A549 (cell line): ENCODE results near the gene XRRA1. TPM values are rescaled to one million over a fixed set of nuclear protein-coding genes. Genes with fewer than 3 reads are reported as not detected.

Experiments used
- ATAC-seq, 2 experiments: fragments of 200-7000 bp in 1 of 2; fragments of >200 bp in 1 of 2; cut with Nextera tagmentation in 1 of 2; cut with Tn5 transposase in 1 of 2; 3 replicates each; pipeline versions ENCODE4 v1.8.0 to v1.9.1; 2018 to 2020; ENCODE audit warnings: mild to moderate bottlenecking in 1 of 2, moderate library complexity in 1 of 2
- CTCF ChIA-PET: fragments of 300-600 bp; sonication (Branson Sonifier 250); formaldehyde crosslinking; extraction: SDS; loops from one replicate; lab custom pipeline; 2021; ENCODE audit warnings: antibody characterized with exemption, inconsistent platforms; lab: Yijun Ruan, JAX
- POLR2A ChIA-PET: fragments of 350-600 bp; formaldehyde crosslinking; extraction: SDS; loops from one replicate; lab custom pipeline; 2021; ENCODE audit warnings: antibody characterized with exemption, inconsistent platforms; lab: Yijun Ruan, JAX
- DNase-seq, 2 experiments: peaks; one replicate each; pipeline versions ENCODE4 v3.0.0 to v3.0.0-alpha.2; 2011 to 2016; ENCODE audit warnings: low read depth in 1 of 2, low spot score in 1 of 2
- FAIRE-seq: peaks from 2 replicates; lab custom pipeline; 2011; peaks lifted over from hg19 to GRCh38; lab: Jason Lieb, UNC
- H3K27ac ChIP-seq, 2 experiments: fragments of >200 bp; sonication (Bioruptor Twin); formaldehyde crosslinking; 3 replicates each; pipeline ENCODE4 v1.5.1; 2016 to 2017
- H3K4me1 ChIP-seq: fragments of >200 bp; sonication (Bioruptor Twin); formaldehyde crosslinking; 3 replicates; pipeline ENCODE4 v1.6.1; 2016
- H3K4me2 ChIP-seq: fragments of >200 bp; sonication (Bioruptor Twin); formaldehyde crosslinking; 3 replicates; pipeline ENCODE4 v1.6.1; 2016
- H3K4me3 ChIP-seq: fragments of >200 bp; sonication (Bioruptor Twin); formaldehyde crosslinking; 3 replicates; pipeline ENCODE4 v1.5.1; 2016
- H3K9me3 ChIP-seq: fragments of >200 bp; sonication (Bioruptor Twin); formaldehyde crosslinking; 3 replicates; pipeline ENCODE4 v1.6.1; 2016
- ATOH8 ChIP-seq: fragments of 250-450 bp; sonication (Bioruptor Pico); IDR thresholded peaks from 2 replicates; pipeline ENCODE4 v1.5.0; 2020; ENCODE audit warnings: low read depth, mild to moderate bottlenecking, moderate library complexity
- BHLHE40 ChIP-seq: IDR thresholded peaks from 2 replicates; pipeline ENCODE4 v1.6.1; 2012; ENCODE audit warnings: low read depth, low read length, inconsistent platforms
- CBX2 ChIP-seq: fragments of 200-600 bp; sonication (generic); IDR thresholded peaks from 2 replicates; pipeline ENCODE4 v1.6.1; 2016; ENCODE audit warnings: low read depth, mild to moderate bottlenecking, borderline replicate concordance
- CHD2 ChIP-seq: fragments of 150-350 bp; IDR thresholded peaks from 2 replicates; pipeline ENCODE4 v1.6.1; 2014; ENCODE audit warnings: low read length; ENCODE audit not compliant: partially characterized antibody
- CHD4 ChIP-seq: fragments of 200-600 bp; sonication (generic); IDR thresholded peaks from 2 replicates; pipeline ENCODE4 v1.6.1; 2016; ENCODE audit warnings: antibody characterized with exemption, mild to moderate bottlenecking, borderline replicate concordance
- CTCF ChIP-seq: fragments of >200 bp; sonication (Bioruptor Twin); formaldehyde crosslinking; IDR thresholded peaks from 3 replicates; pipeline ENCODE4 v1.5.1; 2016
- EHMT2 ChIP-seq: fragments of 200-600 bp; sonication (generic); IDR thresholded peaks from 2 replicates; pipeline ENCODE4 v1.6.1; 2016; ENCODE audit warnings: antibody characterized with exemption, low read depth, mild to moderate bottlenecking, moderate library complexity
- ELK1 ChIP-seq: fragments of 150-350 bp; IDR thresholded peaks from 2 replicates; pipeline ENCODE4 v1.6.1; 2014; ENCODE audit warnings: low read depth, mild to moderate bottlenecking, low read length
- EP300 ChIP-seq, 2 experiments: fragments of >200 bp; sonication (Bioruptor Twin); formaldehyde crosslinking; IDR thresholded peaks; 2 replicates in 1 of 2; 3 replicates in 1 of 2; pipeline ENCODE4 v1.6.1; 2016 to 2017
- ESRRA ChIP-seq: fragments of 150-350 bp; IDR thresholded peaks from 2 replicates; pipeline ENCODE4 v1.6.1; 2014; ENCODE audit warnings: mild to moderate bottlenecking, low read length, borderline replicate concordance
- FOXS1 ChIP-seq: fragments of 250-450 bp; sonication (Bioruptor Pico); IDR thresholded peaks from 2 replicates; pipeline ENCODE4 v1.5.0; 2020; ENCODE audit warnings: mild to moderate bottlenecking, moderate library complexity
- HES2 ChIP-seq: fragments of >200 bp; sonication (Bioruptor Twin); formaldehyde crosslinking; IDR thresholded peaks from 2 replicates; pipeline ENCODE4 v1.6.1; 2016
- HEYL ChIP-seq: fragments of 250-450 bp; sonication (Bioruptor Pico); IDR thresholded peaks from 2 replicates; pipeline ENCODE4 v1.8.0; 2021; ENCODE audit warnings: mild to moderate bottlenecking, moderate library complexity
- HOXA7 ChIP-seq: fragments of 250-450 bp; sonication (Bioruptor Pico); IDR thresholded peaks from 2 replicates; pipeline ENCODE4 v1.5.0; 2020; ENCODE audit warnings: mild to moderate bottlenecking, moderate library complexity
- HOXB13 ChIP-seq: fragments of 250-450 bp; sonication (Bioruptor Pico); IDR thresholded peaks from 2 replicates; pipeline ENCODE4 v1.5.0; 2020; ENCODE audit warnings: low read depth, mild to moderate bottlenecking, moderate library complexity
- HOXB5 ChIP-seq: fragments of 250-450 bp; sonication (Bioruptor Pico); IDR thresholded peaks from 2 replicates; pipeline ENCODE4 v1.5.0; 2020; ENCODE audit warnings: mild to moderate bottlenecking, moderate library complexity
- JUN ChIP-seq, 2 experiments: fragments of >200 bp; sonication (Bioruptor Twin); formaldehyde crosslinking; IDR thresholded peaks; 2 replicates in 1 of 2; 3 replicates in 1 of 2; pipeline ENCODE4 v1.6.1; 2016 to 2017
- KDM1A ChIP-seq: fragments of 200-600 bp; sonication (generic); IDR thresholded peaks from 2 replicates; pipeline ENCODE4 v1.6.1; 2016; ENCODE audit warnings: low read depth, mild to moderate bottlenecking
- KDM5A ChIP-seq: fragments of 200-600 bp; sonication (generic); IDR thresholded peaks from 2 replicates; pipeline ENCODE4 v1.6.1; 2016; ENCODE audit warnings: antibody characterized with exemption, mild to moderate bottlenecking
- MYC ChIP-seq: IDR thresholded peaks from 2 replicates; pipeline ENCODE4 v1.6.1; 2012; ENCODE audit warnings: mild to moderate bottlenecking, inconsistent platforms, low read length, improper control_type of control experiment, borderline replicate concordance
- NR3C1 ChIP-seq: fragments of >200 bp; sonication (Bioruptor Twin); formaldehyde crosslinking; IDR thresholded peaks from 3 replicates; pipeline ENCODE4 v1.6.1; 2017
- POLR2AphosphoS2 ChIP-seq: conservative IDR thresholded peaks from 2 replicates; pipeline ENCODE4 v1.6.1; 2012; ENCODE audit warnings: low read length, improper control_type of control experiment, inconsistent platforms
- RAD21 ChIP-seq, 2 experiments: fragments of >200 bp in 1 of 2; sonication (Bioruptor Twin) in 1 of 2; formaldehyde crosslinking in 1 of 2; IDR thresholded peaks in 1 of 2; conservative IDR thresholded peaks in 1 of 2; 2 replicates in 1 of 2; 3 replicates in 1 of 2; pipeline ENCODE4 v1.6.1; 2012 to 2018; ENCODE audit warnings: inconsistent platforms in 1 of 2
- REST ChIP-seq: fragments of 200-600 bp; sonication (generic); IDR thresholded peaks from 2 replicates; pipeline ENCODE4 v1.6.1; 2016; ENCODE audit warnings: antibody characterized with exemption, mild to moderate bottlenecking, moderate library complexity
- RNF2 ChIP-seq: fragments of 200-600 bp; sonication (generic); IDR thresholded peaks from 2 replicates; pipeline ENCODE4 v1.6.1; 2016; ENCODE audit warnings: low read depth, mild to moderate bottlenecking, antibody characterized with exemption, moderate library complexity, borderline replicate concordance
- SREBF2 ChIP-seq: fragments of 450-650 bp; IDR thresholded peaks from 2 replicates; pipeline ENCODE4 v1.6.1; 2014; ENCODE audit warnings: mild to moderate bottlenecking, moderate library complexity
- TP53 ChIP-seq: fragments of 250-450 bp; sonication (Bioruptor Pico); IDR thresholded peaks from 2 replicates; pipeline ENCODE4 v1.5.0; 2021; ENCODE audit warnings: mild to moderate bottlenecking, moderate library complexity
- ZC3H11A ChIP-seq: fragments of 450-650 bp; IDR thresholded peaks from 2 replicates; pipeline ENCODE4 v1.6.1; 2014; ENCODE audit warnings: antibody characterized with exemption, mild to moderate bottlenecking
- ZNF302 ChIP-seq: fragments of 250-450 bp; sonication (Bioruptor Pico); IDR thresholded peaks from 2 replicates; pipeline ENCODE4 v1.9.0; 2021; ENCODE audit warnings: inconsistent platforms, mild to moderate bottlenecking, moderate library complexity
- WGBS: methylation state at CpG from one replicate; pipeline ENCODE4 v1.1.6; 2017; ENCODE audit errors: missing lambda C conversion rate; 5-methylcytosine and 5-hydroxymethylcytosine counted together
- polyA plus RNA-seq, 4 experiments: library from polyadenylated mRNA; depleted of rRNA in 3 of 4; stranded (reverse); fragments of >200 nt; fragmentation: RNase III in 1 of 4; extraction: RNeasy Plus Mini Kit Qiagen cat#74134 plus additional on column Dnase treatment in 1 of 4; gene quantifications; 2 replicates in 3 of 4; 3 replicates in 1 of 4; pipeline ENCODE4 v1.2.3, GENCODE V29; 2011 to 2017

XRRA1 gene
- polyA plus RNA-seq, 2 of the 4 experiments (the other 2 are of a cell fraction) = 6.6 to 10.6 TPM

- Histone ChIP-seq H3K4me2 (no peak overlapping the region), H3K4me3 (no peak overlapping the region), H3K27ac (no peak overlapping the region), H3K4me1 (peaks cover 22% of the 10 kb centered on the region; the same call in 2 of the 3 replicates), H3K9me3 (no peaks in the 10 kb centered on the region)
- DNase-seq = no peak
- ATAC-seq = no peak
- WGBS = 79% methylated on average over 2 of the region's 2 CpGs
- POLR2A ChIA-PET = no interaction called here
- CTCF ChIA-PET = interaction anchor here (0.9 to 2.1 kb wide), 2 partner anchors 21 to 112 kb away, joined by 3 to 5 read pairs; no protein-coding TSS in a partner anchor
- TF ChIP-seq SREBF2 = no peak
- no peak for TF ChIP-seq HOXB13 (CRISPR knock-in tag)
- no peak for TF ChIP-seq EP300 (IDR thresholded peaks at IDR 0.05)
- TF ChIP-seq CHD2 = no peak
- TF ChIP-seq NR3C1 = no peak
- no peak for TF ChIP-seq CBX2
- TF ChIP-seq BHLHE40 = no peak
- TF ChIP-seq TP53 = no peak
- no peak for TF ChIP-seq JUN (IDR thresholded peaks at IDR 0.05)
- no peak for TF ChIP-seq KDM1A
- no peak for TF ChIP-seq REST
- TF ChIP-seq CTCF = no peak
- no peak for TF ChIP-seq ELK1
- no peak for TF ChIP-seq KDM5A
- no peak for TF ChIP-seq HEYL (CRISPR knock-in tag)
- TF ChIP-seq HES2 = no peak
- TF ChIP-seq FOXS1 (CRISPR knock-in tag) = no peak
- FAIRE-seq = no peak
These were observed 132.2 kb downstream of the XRRA1 start for GRCh38 chr11:74816664-74817063.

- Histone ChIP-seq H3K27ac (no peak overlapping the region), H3K4me1 (peaks cover 22% of the 10 kb centered on the region; the same call in 2 of the 3 replicates), H3K4me2 (no peak overlapping the region), H3K4me3 (no peak overlapping the region), H3K9me3 (no peaks in the 10 kb centered on the region)
- ChIA-PET POLR2A (no interaction called here), CTCF (interaction anchor here (0.8 to 2.1 kb wide), 3 partner anchors 17 to 113 kb away, joined by 3 to 5 read pairs (median 3); no protein-coding TSS in a partner anchor)
- DNase-seq (no peak), ATAC-seq (no peak), FAIRE-seq (no peak)
- WGBS = 86% methylated on average over 3 of the region's 3 CpGs
- TF ChIP-seq HOXA7 (CRISPR knock-in tag) = no peak
- TF ChIP-seq ZC3H11A = no peak
- TF ChIP-seq HES2 = no peak
- TF ChIP-seq HOXB13 (CRISPR knock-in tag) = no peak
- TF ChIP-seq CHD4 = no peak
- TF ChIP-seq RAD21 (conservative IDR thresholded peaks at IDR 0.05 in 1 of 2, IDR thresholded peaks at IDR 0.05 in 1 of 2) = no peak
- TF ChIP-seq POLR2AphosphoS2 = no peak
- TF ChIP-seq MYC = no peak
- no peak for TF ChIP-seq EHMT2
- TF ChIP-seq HOXB5 = no peak
- no peak for TF ChIP-seq RNF2
- TF ChIP-seq ZNF302 (CRISPR knock-in tag) = no peak
- TF ChIP-seq ESRRA = no peak
- TF ChIP-seq SREBF2 = no peak
- TF ChIP-seq KDM1A = no peak
- TF ChIP-seq ATOH8 (CRISPR knock-in tag) = no peak
These were observed 132.9 kb downstream of the XRRA1 start for GRCh38 chr11:74815966-74816365.
